HG02798 (cell line): ENCODE results near the gene HAPLN3.

Experiments used
- ATAC-seq: cut with Tn5 transposase; IDR thresholded peaks from one replicate; pipeline ENCODE4 v1.9.1; 2021; ENCODE audit warnings: mild to moderate bottlenecking; ENCODE audit not compliant: unreplicated experiment, poor library complexity

HAPLN3 gene

GRCh38 chr15:88897456-88898194 lies 2.3 kb upstream of the HAPLN3 start:
- ATAC-seq: no peak

- ATAC-seq: no peak
Observed at GRCh38 chr15:88897142-88897455, 1.8 kb upstream of the HAPLN3 start.

GRCh38 chr15:88896333-88897033 lies 1.1 kb upstream of the HAPLN3 start:
- ATAC-seq: no peak

- peak; percentile 48 for ATAC-seq
Observed at GRCh38 chr15:88894348-88894818, 961 bp downstream of the HAPLN3 start.

GRCh38 chr15:88891540-88892254 lies 3.6 kb downstream of the HAPLN3 start:
- no peak for ATAC-seq

- no peak for ATAC-seq
Observed at GRCh38 chr15:88890495-88890894, 4.8 kb downstream of the HAPLN3 start.

- no peak for ATAC-seq
Observed at GRCh38 chr15:88888719-88889118, 6.6 kb downstream of the HAPLN3 start.

GRCh38 chr15:88887068-88887580 lies 8.2 kb downstream of the HAPLN3 start:
- no peak for ATAC-seq

GRCh38 chr15:88882785-88883184 lies 12.6 kb downstream of the HAPLN3 start:
- no peak for ATAC-seq

GRCh38 chr15:88881775-88882174 lies 13.6 kb downstream of the HAPLN3 start:
- no peak for ATAC-seq

GRCh38 chr15:88880944-88881740 lies 14.2 kb downstream of the HAPLN3 start:
- no peak for ATAC-seq

GRCh38 chr15:88878720-88879184 lies 16.6 kb downstream of the HAPLN3 start:
- peak; percentile 67 for ATAC-seq

- ATAC-seq: no peak
Observed at GRCh38 chr15:88877906-88878305, 17.4 kb downstream of the HAPLN3 start.

- ATAC-seq: no peak
Observed at GRCh38 chr15:88877415-88877814, 17.9 kb downstream of the HAPLN3 start.

- no peak for ATAC-seq
Observed at GRCh38 chr15:88876573-88876972, 18.8 kb downstream of the HAPLN3 start.

- ATAC-seq: no peak
Observed at GRCh38 chr15:88874684-88875083, 20.7 kb downstream of the HAPLN3 start.

- ATAC-seq: no peak
Observed at GRCh38 chr15:88874275-88874674, 21.1 kb downstream of the HAPLN3 start.

- ATAC-seq: no peak
Observed at GRCh38 chr15:88873786-88874185, 21.6 kb downstream of the HAPLN3 start.

- no peak for ATAC-seq
Observed at GRCh38 chr15:88872706-88873105, 22.6 kb downstream of the HAPLN3 start.

- no peak for ATAC-seq
Observed at GRCh38 chr15:88872106-88872505, 23.2 kb downstream of the HAPLN3 start.
